Skeletal muscle cell (primary cell): ENCODE measurements around the gene ZKSCAN5.
"Not testable (repeated sequence)": the region's sequence is repeated elsewhere in the genome, so short reads cannot be mapped to it uniquely, and the experiment has no call there.

Source experiments
- DNase-seq: peaks from one replicate; pipeline ENCODE4 v3.0.0-alpha.2; 2010; ENCODE audit warnings: low read depth
- H3K4me3 ChIP-seq: 2 replicates; pipeline ENCODE4 v1.5.1; 2011; ENCODE audit warnings: low read depth, mild to moderate bottlenecking, control low read depth, low read length, moderate library complexity

Gene ZKSCAN5

GRCh38 chr7:99545308-99545707, 40.8 kb downstream of the ZKSCAN5 start:
- not testable (repeated sequence) for DNase-seq, H3K4me3 ChIP-seq

- not testable (repeated sequence) for H3K4me3 ChIP-seq, DNase-seq
These were observed 45.1 kb downstream of the ZKSCAN5 start for GRCh38 chr7:99549545-99549944.

- H3K4me3 ChIP-seq: peak overlapping the region; percentile 99
- no peak for DNase-seq
These were observed 46.9 kb downstream of the ZKSCAN5 start for GRCh38 chr7:99551334-99551733.

GRCh38 chr7:99551767-99552463, 47.5 kb downstream of the ZKSCAN5 start, which contains the start of gene FAM200A:
TSS of gene FAM200A (minus strand) at chr7:99552114. CDS start at chr7:99548407, 3,707 bp downstream.
- H3K4me3 ChIP-seq: peak within 1 kb of the TSS; percentile 99
- peak; percentile 85 for DNase-seq

- no peak for DNase-seq
- H3K4me3 ChIP-seq: no peak overlapping the region
These were observed 48.6 kb downstream of the ZKSCAN5 start for GRCh38 chr7:99553039-99553438.

- H3K4me3 ChIP-seq: no peak overlapping the region
These were observed 50.5 kb downstream of the ZKSCAN5 start for GRCh38 chr7:99554939-99555338.

GRCh38 chr7:99557196-99557607, 52.7 kb downstream of the ZKSCAN5 start:
- H3K4me3 ChIP-seq: peak overlapping the region; percentile 96
- DNase-seq: no peak

More at GRCh38 chr7:99554939-99555338, 50.5 kb downstream of the ZKSCAN5 start:
- no peak for DNase-seq

- no peak for DNase-seq
- H3K4me3 ChIP-seq: peak overlapping the region; percentile 96
These were observed 53.5 kb downstream of the ZKSCAN5 start for GRCh38 chr7:99557940-99558305.

- peak; percentile 70 for DNase-seq
These were observed 54.1 kb downstream of the ZKSCAN5 start, which contains the start of gene ZNF655 for GRCh38 chr7:99558306-99559174. TSS of gene ZNF655 (plus strand) at chr7:99558642. CDS start at chr7:99560560, 1,918 bp downstream.

GRCh38 chr7:99559175-99559915, 54.9 kb downstream of the ZKSCAN5 start:
- H3K4me3 ChIP-seq: peak overlapping the region; percentile 96
- DNase-seq: no peak

More at GRCh38 chr7:99558306-99559174, 54.1 kb downstream of the ZKSCAN5 start, which contains the start of gene ZNF655:
- peak within 1 kb of the TSS; percentile 96 for H3K4me3 ChIP-seq

- no peak for DNase-seq
- H3K4me3 ChIP-seq: no peak overlapping the region
These were observed 56.6 kb downstream of the ZKSCAN5 start for GRCh38 chr7:99560834-99561736.

GRCh38 chr7:99561737-99562051, 57.2 kb downstream of the ZKSCAN5 start:
- DNase-seq: no peak
- no peak overlapping the region for H3K4me3 ChIP-seq

- no peak overlapping the region for H3K4me3 ChIP-seq
- DNase-seq: no peak
These were observed 57.8 kb downstream of the ZKSCAN5 start for GRCh38 chr7:99562114-99562784.

- peak; percentile 98 for DNase-seq
- no peak overlapping the region for H3K4me3 ChIP-seq
These were observed 58.4 kb downstream of the ZKSCAN5 start for GRCh38 chr7:99562832-99563231.

- no peak overlapping the region for H3K4me3 ChIP-seq
- DNase-seq: peak; percentile 27
These were observed 59.2 kb downstream of the ZKSCAN5 start for GRCh38 chr7:99563650-99564049.

GRCh38 chr7:99568770-99569169, 64.3 kb downstream of the ZKSCAN5 start:
- H3K4me3 ChIP-seq, DNase-seq: not testable (repeated sequence)

- DNase-seq: no peak
- no peak overlapping the region for H3K4me3 ChIP-seq
These were observed 67.3 kb downstream of the ZKSCAN5 start for GRCh38 chr7:99571768-99572167.

GRCh38 chr7:99573257-99573656, 68.8 kb downstream of the ZKSCAN5 start:
- DNase-seq: no peak
- H3K4me3 ChIP-seq: no peak overlapping the region
